Breast epithelium (tissue), 4 donors: ENCODE measurements around the gene GRIK1. TPM values are rescaled to one million over a fixed set of nuclear protein-coding genes. Genes with fewer than 3 reads are reported as not detected.

ENCODE experiments used
- DNase-seq, 2 donors: peaks; one replicate each; pipeline ENCODE4 v3.0.0-alpha.2; 2019; ENCODE audit warnings: low spot score in 2 of 2
- H3K27ac ChIP-seq, 2 donors: fragments of 200-600 bp; sonication (generic) in 1 of 2; one replicate each; pipeline ENCODE4 v1.5.1; 2016 to 2019; ENCODE audit warnings: mild to moderate bottlenecking in 1 of 2
- H3K27me3 ChIP-seq, 2 donors: fragments of 200-600 bp; sonication (generic) in 1 of 2; one replicate each; pipeline versions ENCODE4 v1.5.1 to v1.6.0; 2017 to 2019; ENCODE audit warnings: control low read depth in 1 of 2, mild to moderate bottlenecking in 1 of 2
- H3K36me3 ChIP-seq: fragments of 200-600 bp; one replicate; pipeline ENCODE4 v1.5.1; 2019
- H3K4me1 ChIP-seq, 2 donors: fragments of 200-600 bp; sonication (generic); one replicate each; pipeline ENCODE4 v1.5.1; 2016 to 2019; ENCODE audit warnings: control low read depth in 1 of 2
- H3K4me3 ChIP-seq, 3 donors: fragments of 200-600 bp; sonication (generic); 1 replicate in 2 of 3; 2 replicates in 1 of 3; pipeline ENCODE4 v1.5.1; 2016 to 2019; ENCODE audit warnings: mild to moderate bottlenecking in 3 of 3, moderate library complexity in 2 of 3
- H3K9me3 ChIP-seq, 2 donors: fragments of 200-600 bp; sonication (generic) in 1 of 2; one replicate each; pipeline ENCODE4 v1.5.1; 2016 to 2019; ENCODE audit warnings: control low read depth in 1 of 2
- POLR2A ChIP-seq: fragments of 450-650 bp; IDR thresholded peaks from one replicate; pipeline ENCODE4 v1.6.1; 2016; ENCODE audit warnings: antibody characterized with exemption, mild to moderate bottlenecking, moderate library complexity
- POLR2AphosphoS5 ChIP-seq, 3 donors: sonication (generic); formaldehyde crosslinking; IDR thresholded peaks; one replicate each; pipeline ENCODE4 v1.6.1; 2017; ENCODE audit warnings: antibody characterized with exemption in 3 of 3
- intact Hi-C: fragments of 100-400 bp; cut with DNase I; formaldehyde crosslinking; loops from one replicate; pipeline ENCODE4 v1.15.1; 2023; ENCODE audit warnings: low total_unique reads
- total RNA-seq, 3 donors: library from RNA; depleted of rRNA; stranded (reverse); fragments of >200 nt; gene quantifications; one replicate each; pipeline ENCODE4 v1.1.0, GENCODE V29; 2016
- TF ChIP-seq, protein P1 (sequence below), 3 donors: fragments of 450-650 bp; IDR thresholded peaks; one replicate each; pipeline ENCODE4 v1.5.1; 2016 to 2017; ENCODE audit warnings: antibody characterized with exemption in 3 of 3, mild to moderate bottlenecking in 3 of 3, moderate library complexity in 3 of 3

The GRIK1 gene
- total RNA-seq, 3 donors from 2014 or later = 0.33 to 1.3 TPM; not detected in 1

GRCh38 chr21:29725025-29725736, 214.6 kb downstream of the GRIK1 start:
- no peaks in the 10 kb centered on the region for H3K9me3 ChIP-seq
- DNase-seq = no peak
- TF ChIP-seq POLR2AphosphoS5 (IDR thresholded peaks at IDR 0.05) (no peak), POLR2A (no peak)
- TF ChIP-seq, protein P1, sequence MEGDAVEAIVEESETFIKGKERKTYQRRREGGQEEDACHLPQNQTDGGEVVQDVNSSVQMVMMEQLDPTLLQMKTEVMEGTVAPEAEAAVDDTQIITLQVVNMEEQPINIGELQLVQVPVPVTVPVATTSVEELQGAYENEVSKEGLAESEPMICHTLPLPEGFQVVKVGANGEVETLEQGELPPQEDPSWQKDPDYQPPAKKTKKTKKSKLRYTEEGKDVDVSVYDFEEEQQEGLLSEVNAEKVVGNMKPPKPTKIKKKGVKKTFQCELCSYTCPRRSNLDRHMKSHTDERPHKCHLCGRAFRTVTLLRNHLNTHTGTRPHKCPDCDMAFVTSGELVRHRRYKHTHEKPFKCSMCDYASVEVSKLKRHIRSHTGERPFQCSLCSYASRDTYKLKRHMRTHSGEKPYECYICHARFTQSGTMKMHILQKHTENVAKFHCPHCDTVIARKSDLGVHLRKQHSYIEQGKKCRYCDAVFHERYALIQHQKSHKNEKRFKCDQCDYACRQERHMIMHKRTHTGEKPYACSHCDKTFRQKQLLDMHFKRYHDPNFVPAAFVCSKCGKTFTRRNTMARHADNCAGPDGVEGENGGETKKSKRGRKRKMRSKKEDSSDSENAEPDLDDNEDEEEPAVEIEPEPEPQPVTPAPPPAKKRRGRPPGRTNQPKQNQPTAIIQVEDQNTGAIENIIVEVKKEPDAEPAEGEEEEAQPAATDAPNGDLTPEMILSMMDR (IDR thresholded peaks at IDR 0.05) = no peak
- H3K4me3 ChIP-seq = no peak overlapping the region
- intact Hi-C loops = no loop called here
- no peaks in the 10 kb centered on the region for H3K27me3 ChIP-seq
- no peak overlapping the region for H3K27ac ChIP-seq
- H3K4me1 ChIP-seq = no peaks in the 10 kb centered on the region
- no peaks in the 10 kb centered on the region for H3K36me3 ChIP-seq

- no peak for DNase-seq
- intact Hi-C loops = no loop called here
- TF ChIP-seq POLR2A = no peak
- TF ChIP-seq, protein P1 (IDR thresholded peaks at IDR 0.05) = no peak
- no peak for TF ChIP-seq POLR2AphosphoS5 (IDR thresholded peaks at IDR 0.05)
- Histone ChIP-seq H3K27me3 (no peaks in the 10 kb centered on the region), H3K4me1 (no peaks in the 10 kb centered on the region), H3K36me3 (no peaks in the 10 kb centered on the region), H3K9me3 (peaks cover 0 to 2% of the 10 kb centered on the region in 2 donors), H3K4me3 (no peak overlapping the region), H3K27ac (no peak overlapping the region)
These were observed 217.8 kb downstream of the GRIK1 start for GRCh38 chr21:29721964-29722363.

DNA sequence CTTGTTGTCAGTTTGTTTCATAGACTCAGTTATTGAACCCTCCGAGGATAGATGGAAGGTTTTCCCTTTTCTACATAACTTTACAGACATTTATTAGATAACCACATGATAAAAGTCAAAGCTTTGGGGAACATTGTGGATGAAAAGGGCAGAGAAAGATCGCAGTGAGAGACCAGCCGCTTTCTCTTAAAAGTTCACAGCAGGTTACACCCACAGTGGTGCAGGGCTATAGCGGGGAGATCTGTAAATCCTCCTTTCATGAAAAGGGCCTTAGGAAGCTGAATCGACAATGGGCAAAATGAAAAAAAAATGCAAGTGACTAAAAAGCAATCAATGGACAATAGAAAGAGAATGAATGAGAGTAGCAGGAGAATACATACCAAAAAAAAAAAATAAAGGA, 218.6 kb downstream of the GRIK1 start:
- H3K4me1 ChIP-seq = no peaks in the 10 kb centered on the region
- TF ChIP-seq POLR2A = no peak
- TF ChIP-seq, protein P1 (IDR thresholded peaks at IDR 0.05) = no peak
- no peak overlapping the region for H3K4me3 ChIP-seq
- no peak overlapping the region for H3K27ac ChIP-seq
- H3K27me3 ChIP-seq = no peaks in the 10 kb centered on the region
- peaks cover 0 to 6% of the 10 kb centered on the region in 2 donors for H3K9me3 ChIP-seq
- no peak for DNase-seq
- H3K36me3 ChIP-seq = no peaks in the 10 kb centered on the region
- intact Hi-C loops = no loop called here

DNA sequence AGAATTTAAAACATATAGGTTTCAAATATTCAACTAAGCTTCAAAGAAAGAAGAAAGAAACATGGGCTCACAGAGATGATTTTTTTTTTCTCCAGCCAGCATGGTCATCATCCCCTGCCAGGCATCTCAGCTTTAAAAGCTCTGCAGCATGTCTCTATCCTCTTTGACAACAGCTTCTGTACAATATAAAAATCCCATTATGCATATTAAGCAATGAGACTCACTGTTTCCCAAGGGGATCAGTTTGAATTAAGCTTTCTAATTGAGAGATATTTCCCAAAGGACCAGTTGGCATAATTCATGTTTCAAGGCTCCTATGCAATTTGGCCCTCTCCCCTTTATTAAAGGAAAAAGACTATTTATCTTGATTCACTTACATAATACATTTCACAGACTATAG, 220.3 kb downstream of the GRIK1 start:
- intact Hi-C loops = no loop called here
- H3K36me3 ChIP-seq = no peaks in the 10 kb centered on the region
- no peaks in the 10 kb centered on the region for H3K27me3 ChIP-seq
- H3K4me1 ChIP-seq = no peaks in the 10 kb centered on the region
- H3K4me3 ChIP-seq = no peak overlapping the region
- H3K9me3 ChIP-seq = peaks cover 0 to 6% of the 10 kb centered on the region in 2 donors
- DNase-seq = no peak
- H3K27ac ChIP-seq = no peak overlapping the region
- TF ChIP-seq POLR2A (no peak), POLR2AphosphoS5 (IDR thresholded peaks at IDR 0.05) (no peak)
- TF ChIP-seq, protein P1 (IDR thresholded peaks at IDR 0.05) = no peak

DNA sequence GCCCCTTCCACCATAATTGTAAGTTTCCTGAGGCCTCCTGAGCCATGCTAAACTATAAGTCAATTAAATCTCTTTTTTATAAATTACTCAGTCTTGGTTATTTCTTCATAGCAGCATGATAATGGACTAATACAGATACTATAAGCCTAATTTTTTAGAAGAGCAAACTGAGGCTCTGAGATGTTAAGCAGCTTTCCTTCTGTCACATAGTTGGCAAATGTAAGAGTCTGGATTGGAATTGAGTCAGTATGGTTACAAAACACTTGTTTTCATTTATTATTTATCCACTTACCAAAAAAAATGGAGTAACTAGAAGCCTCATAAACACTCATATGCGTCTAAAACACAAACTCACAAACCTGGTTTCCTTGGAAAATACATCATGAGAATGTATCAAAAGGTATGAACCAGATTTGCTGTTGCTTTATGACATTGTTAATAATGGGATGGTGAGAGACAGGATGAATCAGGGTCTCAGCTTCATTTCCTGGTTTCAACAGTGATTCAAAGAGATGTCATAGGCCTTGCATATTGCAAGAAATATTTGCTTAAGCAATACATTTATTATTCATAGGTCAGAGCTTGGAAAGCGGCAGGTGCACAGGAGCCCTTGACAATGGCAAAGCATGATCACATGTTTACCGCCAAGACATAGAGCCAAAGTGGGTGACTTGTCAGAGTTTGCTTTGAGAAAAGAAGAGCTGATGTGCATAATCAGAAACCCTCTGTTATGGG, 221.5 kb downstream of the GRIK1 start:
- H3K36me3 ChIP-seq = no peaks in the 10 kb centered on the region

More for the DNA sequence above, 221.5 kb downstream of the GRIK1 start:
- Histone ChIP-seq H3K4me1 (no peaks in the 10 kb centered on the region), H3K27me3 (no peaks in the 10 kb centered on the region), H3K4me3 (no peak overlapping the region), H3K9me3 (peaks cover 0 to 6% of the 10 kb centered on the region in 2 donors), H3K27ac (no peak overlapping the region)
- TF ChIP-seq, protein P1 (IDR thresholded peaks at IDR 0.05) = no peak
- TF ChIP-seq POLR2A (no peak), POLR2AphosphoS5 (IDR thresholded peaks at IDR 0.05) (no peak)
- DNase-seq = no peak
- intact Hi-C loops = no loop called here
